GM21360 (cell line): Measurements from ENCODE around the gene TRIM66.

Source experiments
- ATAC-seq: cut with Tn5 transposase; IDR thresholded peaks from one replicate; pipeline ENCODE4 v1.9.1; 2021; ENCODE audit warnings: mild to moderate bottlenecking, moderate library complexity; ENCODE audit not compliant: unreplicated experiment

TRIM66 gene

DNA sequence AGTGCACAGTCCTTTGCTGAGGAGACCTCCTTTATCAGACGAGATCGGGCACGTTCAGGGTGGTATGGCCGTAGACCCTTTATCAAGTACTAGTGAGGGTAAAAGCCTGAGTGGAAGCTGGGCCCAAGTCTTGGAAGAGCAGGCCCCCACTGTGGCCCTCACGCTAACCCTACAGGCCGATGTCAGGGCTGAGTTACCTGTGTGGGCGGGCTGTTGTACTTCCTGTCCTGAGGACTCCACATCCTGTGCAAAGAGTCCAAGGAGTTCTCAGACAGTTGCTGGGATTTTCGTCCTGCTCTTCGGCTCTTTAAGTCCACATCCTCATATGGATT is 35.0 kb upstream of the TRIM66 start:
- no peak for ATAC-seq

GRCh38 chr11:8715501-8715900 is 33.0 kb upstream of the TRIM66 start:
- no peak for ATAC-seq

- ATAC-seq: no peak
Measured at GRCh38 chr11:8714622-8715225, 32.3 kb upstream of the TRIM66 start.

GRCh38 chr11:8713760-8714454 is 31.4 kb upstream of the TRIM66 start:
- no peak for ATAC-seq

- no peak for ATAC-seq
Measured at GRCh38 chr11:8712506-8712905, 30.0 kb upstream of the TRIM66 start.

DNA sequence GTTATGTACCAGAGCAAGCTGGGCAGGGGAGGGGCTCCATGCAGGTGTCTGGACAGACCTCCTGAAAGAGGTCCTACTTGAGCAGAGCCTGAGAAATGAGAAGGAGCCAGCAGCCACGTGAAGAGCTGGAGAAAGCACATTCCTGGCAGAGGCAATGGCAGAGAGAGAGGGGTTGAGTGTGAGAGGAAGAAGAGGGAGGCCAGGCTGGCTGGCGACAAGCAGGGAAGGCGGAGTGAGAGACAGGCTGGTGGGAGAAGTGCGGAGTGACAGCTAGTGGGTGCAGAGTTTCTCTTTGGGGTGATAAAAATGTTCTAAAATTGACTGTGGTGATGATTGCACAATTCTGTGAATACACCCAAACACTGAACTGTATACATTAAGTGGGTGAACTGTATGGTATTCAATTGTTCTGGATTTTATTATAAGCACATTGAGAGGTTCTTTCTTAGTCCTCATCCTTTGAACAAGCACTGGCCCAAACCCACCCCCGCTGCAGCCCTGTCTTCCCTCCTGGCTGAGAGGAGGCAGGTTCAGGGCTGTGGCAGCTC is 29.5 kb upstream of the TRIM66 start:
- no peak for ATAC-seq

DNA sequence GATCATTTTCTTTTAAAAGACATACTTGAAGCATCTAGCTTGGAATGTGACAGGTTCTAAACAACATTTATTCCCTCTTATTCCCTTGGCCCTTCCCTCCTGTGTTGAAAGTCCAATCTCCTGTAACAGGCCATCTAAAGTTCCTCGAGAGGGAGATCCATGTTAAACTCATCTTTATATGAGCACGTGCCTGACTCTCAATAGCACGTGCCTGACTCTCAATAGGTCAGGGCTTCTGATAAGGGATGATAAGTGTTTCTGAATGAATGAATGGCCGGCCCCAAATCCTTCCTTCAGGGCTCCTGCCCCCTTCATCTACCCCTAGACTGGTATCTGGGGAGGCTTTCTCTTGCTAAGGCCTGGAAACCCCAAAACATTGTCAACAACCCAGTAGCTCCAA is 27.3 kb upstream of the TRIM66 start:
- ATAC-seq: no peak

DNA sequence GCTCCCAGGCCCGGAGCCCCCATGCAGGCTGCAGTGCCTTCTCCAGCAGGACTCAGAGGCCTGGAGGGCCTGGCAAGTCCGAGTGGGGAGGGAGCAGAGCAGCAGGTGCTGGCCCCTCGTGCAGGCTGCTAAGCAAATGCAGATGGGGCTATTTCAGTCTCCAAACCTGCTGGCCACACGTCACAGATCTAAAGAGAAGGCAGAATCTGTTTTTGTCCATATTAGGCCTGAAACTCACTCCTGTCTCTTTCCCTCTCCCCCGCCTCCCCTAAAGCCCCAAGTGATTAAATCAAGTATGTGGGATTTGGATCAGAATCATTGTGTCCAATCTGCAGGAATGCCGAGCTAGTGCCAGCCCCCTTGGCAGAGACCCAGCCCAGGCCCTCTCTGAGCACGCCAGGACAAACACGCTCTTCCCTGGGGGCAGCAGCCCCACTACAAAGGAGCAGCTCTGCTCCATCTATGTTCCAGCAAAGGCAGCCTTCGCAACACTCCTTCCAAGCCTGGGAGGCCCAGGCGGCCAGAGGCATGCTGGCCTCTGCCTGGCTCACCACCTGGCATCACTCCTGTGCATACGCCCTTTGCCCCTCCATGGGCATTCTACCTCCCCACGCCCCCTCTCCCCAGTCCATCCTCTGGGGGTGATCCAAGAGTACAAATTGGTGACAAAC is 26.7 kb upstream of the TRIM66 start:
- ATAC-seq: no peak

GRCh38 chr11:8707541-8708191 is 25.2 kb upstream of the TRIM66 start:
- no peak for ATAC-seq

- no peak for ATAC-seq
Measured at GRCh38 chr11:8706673-8707432, 24.4 kb upstream of the TRIM66 start.

GRCh38 chr11:8705146-8705545 is 22.7 kb upstream of the TRIM66 start:
- no peak for ATAC-seq

- ATAC-seq: no peak
Measured at GRCh38 chr11:8704136-8704535, 21.7 kb upstream of the TRIM66 start.

DNA sequence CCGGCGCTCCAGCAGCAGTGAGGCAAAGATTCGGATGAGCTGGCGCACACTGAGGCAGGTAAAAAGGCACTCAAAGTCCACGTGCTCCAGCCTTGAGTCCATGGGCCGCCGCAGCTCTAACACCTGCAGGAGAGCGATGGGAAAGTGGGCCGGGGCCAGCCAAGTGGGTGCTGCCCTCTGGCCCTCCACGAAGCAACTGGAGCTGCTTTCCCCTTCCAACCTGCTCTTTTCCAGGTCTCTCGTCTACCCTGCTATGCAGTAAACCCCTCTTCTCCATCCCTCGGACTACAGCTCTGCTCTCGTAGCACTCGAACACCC is 20.1 kb upstream of the TRIM66 start:
- no peak for ATAC-seq

GRCh38 chr11:8701891-8702597 is 19.6 kb upstream of the TRIM66 start:
- ATAC-seq: no peak

GRCh38 chr11:8699903-8700302 is 17.4 kb upstream of the TRIM66 start:
- ATAC-seq: no peak

GRCh38 chr11:8698917-8699441 is 16.5 kb upstream of the TRIM66 start:
- ATAC-seq: no peak

DNA sequence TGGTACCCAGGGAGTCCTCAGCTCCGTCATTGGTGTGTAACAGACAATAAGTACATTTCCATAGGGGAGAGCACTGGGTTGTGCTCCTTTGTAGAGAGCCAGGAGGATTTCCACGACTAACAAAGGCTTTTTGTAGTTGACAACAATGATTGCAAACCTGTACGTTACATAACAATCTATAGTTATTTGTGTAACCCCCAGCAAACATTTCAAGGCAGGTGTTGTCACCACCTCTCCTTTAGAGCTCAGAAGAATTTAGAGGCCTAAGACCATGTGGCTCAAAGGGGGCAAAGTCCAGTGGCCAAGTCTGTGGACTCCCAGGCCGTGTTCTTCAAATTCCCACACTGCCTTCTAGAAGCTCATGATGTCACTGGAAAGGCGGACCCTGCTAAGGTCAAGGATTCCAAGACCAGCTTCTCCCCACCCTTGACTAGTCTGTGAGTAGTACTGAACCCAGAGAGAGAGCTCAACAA is 15.9 kb upstream of the TRIM66 start:
- ATAC-seq: no peak

DNA sequence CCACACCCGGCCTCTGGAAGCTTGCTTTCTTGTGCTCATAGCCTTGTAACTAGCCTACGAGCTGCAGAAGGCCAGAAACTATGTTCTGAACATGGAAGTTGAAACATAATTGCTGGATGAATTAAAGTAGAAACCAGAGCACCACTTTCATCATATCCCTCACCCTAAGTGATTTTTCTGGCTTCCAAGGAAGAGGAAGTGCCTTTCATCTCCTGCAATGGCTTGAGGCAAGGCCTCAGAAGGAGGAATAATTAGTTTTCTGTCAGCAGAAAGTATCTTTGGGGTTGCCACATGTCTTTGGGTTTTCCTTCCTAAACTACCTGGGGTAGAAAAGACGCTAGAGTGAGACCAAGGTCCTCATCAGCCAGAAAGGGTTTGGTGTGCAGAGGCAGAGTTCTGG is 14.6 kb upstream of the TRIM66 start:
- no peak for ATAC-seq

DNA sequence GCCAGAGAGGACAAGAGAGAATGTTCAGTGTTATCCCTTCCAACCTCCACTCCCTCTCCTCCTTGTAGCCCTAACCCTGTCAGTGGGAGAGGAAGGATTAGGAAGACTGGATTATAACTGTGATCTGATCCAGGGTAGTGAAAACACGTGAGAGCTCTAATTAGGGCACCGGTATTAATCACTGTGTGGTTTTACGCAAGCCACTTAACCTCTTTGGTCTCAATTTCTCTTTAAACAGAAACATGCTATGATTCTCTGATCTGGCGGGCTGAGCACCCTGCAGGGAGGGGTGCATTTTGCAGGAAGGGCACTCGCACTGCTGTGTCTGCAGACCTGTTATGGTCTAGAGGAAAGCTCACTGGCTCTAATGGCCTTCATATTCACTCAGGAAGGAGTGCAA is 11.7 kb upstream of the TRIM66 start:
- no peak for ATAC-seq

GRCh38 chr11:8693555-8693954 is 11.1 kb upstream of the TRIM66 start:
- ATAC-seq: no peak
